TTC549 (cell line): ENCODE measurements around the gene COLEC12.

ENCODE experiments used
- FAIRE-seq: peaks from 2 replicates; lab custom pipeline; 2012; peaks lifted over from hg19 to GRCh38; lab: Jason Lieb, UNC

The COLEC12 gene

DNA sequence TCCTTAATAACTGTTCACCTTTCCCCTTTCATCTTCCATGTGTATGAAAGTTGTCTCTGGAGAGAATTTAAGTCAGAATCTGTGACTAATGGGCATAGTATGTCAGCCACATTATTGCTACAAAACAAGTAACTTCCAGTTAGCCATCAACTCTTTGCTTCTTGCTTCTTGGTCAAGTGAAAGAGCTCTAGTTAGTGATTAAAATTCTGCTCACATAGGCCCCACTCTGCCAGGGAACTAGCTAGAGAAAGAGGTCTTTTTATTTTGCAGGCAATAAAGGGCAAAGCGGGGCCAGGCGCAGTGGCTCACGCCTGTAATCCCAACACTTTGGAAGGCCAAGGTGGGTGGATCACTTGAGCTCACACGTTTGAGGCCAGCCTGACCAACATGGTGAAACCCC is 64.6 kb downstream of the COLEC12 start:
- no peak for FAIRE-seq

DNA sequence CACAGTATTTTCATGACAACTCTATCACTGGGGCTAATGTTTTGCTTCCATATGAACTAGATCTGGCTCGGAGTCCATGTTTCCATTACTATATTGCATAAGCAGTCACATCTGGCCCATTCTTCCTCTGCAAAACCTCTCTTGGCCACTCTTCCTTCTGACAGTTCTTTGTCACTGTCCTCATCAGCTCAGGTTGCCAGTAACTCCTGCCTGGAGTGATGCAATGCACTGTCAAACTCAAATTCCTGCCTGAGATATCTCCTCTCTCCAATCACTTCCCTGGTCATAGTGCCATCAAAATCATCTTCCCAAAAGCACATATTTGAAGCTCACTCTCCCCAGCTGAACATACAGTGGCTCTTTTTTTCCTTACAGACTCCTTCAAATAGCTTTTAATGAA is 66.1 kb downstream of the COLEC12 start:
- FAIRE-seq: no peak

DNA sequence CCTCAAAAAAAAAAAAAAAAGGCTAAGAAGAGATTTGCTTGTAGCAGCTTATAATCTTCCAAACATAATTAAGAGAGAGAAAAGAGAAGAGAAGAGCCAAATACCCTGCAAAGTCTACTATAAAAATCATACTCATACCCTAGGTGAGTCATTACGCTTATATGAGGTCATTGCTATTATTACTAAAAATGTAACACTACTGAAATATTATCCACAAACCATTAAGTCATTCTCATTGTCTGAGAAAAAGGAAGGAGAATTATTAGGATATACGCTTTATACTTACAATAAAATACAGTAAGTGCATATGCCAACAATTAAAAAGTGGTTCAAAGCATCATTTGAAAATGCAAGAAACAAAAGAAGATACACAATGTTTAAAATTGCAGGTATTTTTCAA is 66.5 kb downstream of the COLEC12 start:
- no peak for FAIRE-seq

DNA sequence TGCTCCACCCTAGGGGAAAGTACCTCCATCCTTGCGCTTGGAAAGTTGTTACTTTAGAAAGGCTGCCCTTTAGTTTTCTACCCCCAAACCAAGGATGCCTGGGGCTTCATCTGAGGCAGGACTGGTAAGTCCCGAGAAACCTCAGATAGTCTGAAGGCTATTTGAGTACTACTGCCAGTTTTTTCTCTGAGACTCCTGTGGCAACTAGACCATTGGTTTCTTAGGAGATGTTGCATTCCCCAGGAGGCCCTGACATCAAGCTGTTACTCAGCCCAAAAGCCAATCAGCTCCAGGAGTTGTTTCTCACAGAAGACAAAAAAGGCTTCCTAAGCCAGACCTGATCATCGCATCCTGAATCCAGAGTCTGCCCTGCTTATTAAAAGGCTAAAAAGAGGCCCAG is 67.2 kb downstream of the COLEC12 start:
- FAIRE-seq: no peak

DNA sequence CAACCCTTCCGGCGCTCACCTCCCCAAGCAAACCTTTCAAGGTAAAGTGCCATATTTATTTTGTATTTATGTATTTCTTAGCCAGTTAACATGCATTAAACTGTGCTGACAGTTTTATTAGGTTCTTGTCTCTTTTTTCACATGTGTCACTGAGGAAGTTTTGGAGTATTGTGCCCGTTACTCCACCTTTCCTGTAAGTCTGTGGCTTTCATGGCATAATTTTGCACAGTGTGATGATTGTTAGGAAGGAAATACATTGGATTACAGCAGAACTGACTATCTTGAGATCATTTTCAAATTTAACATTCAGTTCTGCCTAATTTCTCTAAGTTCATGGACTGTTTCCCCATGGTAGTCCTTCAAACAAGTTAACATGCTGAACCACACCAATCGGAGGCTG is 67.7 kb downstream of the COLEC12 start:
- no peak for FAIRE-seq

- FAIRE-seq: no peak
Observed at GRCh38 chr18:429030-429429, 71.5 kb downstream of the COLEC12 start.

DNA sequence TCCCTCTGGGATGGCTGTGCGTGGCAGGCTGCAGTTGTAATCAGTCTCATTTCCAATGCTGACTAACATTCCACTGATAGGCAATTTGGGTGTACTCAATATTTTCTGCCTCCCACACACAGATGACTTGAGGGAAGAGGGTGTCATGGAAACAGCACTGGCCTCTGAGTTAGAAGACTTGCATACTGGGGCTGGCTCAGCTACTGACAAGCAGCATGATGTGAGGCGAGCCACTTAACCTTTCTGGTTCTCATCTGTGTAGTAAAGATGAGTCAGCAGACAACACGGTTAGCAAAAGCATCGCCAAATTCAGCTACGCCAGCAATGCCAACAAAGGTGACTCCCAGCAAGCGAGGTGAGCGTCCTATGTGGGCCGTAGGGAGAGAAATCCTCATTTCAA is 73.5 kb downstream of the COLEC12 start:
- no peak for FAIRE-seq

DNA sequence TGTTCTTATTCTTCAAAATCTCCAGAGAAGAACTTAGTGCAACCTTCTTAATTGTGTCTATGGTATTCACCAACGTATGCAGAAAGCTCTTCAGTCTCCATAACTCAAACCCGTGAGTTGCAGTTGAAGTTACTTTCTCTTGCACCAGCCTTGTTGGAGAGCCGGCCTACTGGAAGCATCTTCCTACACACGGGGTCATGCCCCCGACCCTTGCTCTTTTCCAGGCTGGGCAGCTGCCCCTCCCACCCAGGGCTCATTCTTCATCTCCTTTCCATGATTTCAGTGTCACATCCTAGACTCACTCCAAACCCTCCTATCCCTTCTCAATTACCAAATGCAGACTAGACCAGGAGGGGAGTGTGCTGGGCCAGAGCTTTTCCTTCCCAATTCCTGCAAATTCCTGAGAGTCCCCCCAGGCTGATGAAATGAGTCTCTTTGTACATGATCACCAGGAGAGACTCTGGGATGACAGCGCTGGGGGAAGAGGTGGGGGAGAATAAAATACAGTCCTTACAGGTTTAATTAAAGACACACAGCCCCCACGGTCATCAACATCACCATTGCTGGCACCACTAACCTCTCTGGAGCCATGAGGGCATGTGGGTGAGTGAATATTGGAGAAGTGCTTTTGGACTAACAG is 75.3 kb downstream of the COLEC12 start:
- no peak for FAIRE-seq

GRCh38 chr18:424668-425067 is 75.8 kb downstream of the COLEC12 start:
- no peak for FAIRE-seq

DNA sequence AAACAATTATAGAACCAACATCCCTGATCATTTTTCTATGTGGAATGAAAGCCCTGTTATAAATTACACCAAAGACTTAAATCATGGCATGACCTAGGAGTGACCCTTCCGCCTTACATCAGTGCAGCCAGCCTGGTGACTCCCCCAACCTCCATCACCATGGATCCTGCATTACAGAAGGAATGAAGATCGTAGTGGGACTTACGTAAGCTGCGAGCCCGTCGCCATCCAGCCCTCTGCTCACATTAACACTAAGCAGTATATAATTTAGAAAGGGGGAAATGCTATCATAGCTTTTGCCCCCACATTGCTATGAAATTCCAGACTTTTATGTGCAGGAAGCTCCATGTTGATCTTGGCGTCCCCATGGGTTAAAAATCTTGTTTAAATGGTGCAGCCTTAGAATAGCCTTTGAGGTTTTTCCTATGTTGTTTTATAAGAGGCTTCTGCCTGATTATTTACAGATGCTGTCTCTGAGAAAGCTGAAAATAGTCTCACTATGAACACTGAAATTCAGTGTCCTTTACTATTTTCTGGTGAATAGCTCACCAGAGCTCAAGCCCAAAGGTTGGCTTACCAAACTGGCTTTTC is 76.3 kb downstream of the COLEC12 start:
- no peak for FAIRE-seq

- no peak for FAIRE-seq
Observed at GRCh38 chr18:422966-423365, 77.5 kb downstream of the COLEC12 start.

GRCh38 chr18:421247-422155 is 79.0 kb downstream of the COLEC12 start:
- FAIRE-seq: no peak

DNA sequence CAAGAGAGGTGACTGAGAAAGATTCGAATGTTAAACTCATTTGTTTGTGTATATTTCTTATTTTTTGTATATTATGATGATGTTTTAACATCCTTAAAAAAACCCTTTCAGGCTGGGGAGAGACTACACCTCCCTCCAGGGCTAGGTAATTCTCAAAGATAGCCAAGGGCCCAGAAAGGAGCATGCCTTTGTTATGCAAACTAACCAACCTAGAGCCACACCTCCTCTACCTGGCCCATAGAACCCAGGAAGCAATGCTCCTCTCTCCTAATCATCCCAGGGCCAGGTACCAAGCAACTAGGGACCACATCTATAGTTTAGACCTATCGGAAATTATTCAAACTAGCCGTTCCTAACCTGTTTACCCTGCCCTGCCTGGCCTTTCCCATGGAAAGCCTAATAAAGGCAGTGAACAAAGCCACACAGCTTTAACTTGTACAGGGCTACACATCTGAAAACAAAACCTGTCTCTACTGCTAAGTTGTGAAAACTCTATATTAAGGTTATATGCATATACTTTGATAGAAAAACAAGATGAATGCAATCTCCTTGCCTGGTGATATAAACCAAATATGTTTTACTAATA is 79.7 kb downstream of the COLEC12 start:
- no peak for FAIRE-seq

DNA sequence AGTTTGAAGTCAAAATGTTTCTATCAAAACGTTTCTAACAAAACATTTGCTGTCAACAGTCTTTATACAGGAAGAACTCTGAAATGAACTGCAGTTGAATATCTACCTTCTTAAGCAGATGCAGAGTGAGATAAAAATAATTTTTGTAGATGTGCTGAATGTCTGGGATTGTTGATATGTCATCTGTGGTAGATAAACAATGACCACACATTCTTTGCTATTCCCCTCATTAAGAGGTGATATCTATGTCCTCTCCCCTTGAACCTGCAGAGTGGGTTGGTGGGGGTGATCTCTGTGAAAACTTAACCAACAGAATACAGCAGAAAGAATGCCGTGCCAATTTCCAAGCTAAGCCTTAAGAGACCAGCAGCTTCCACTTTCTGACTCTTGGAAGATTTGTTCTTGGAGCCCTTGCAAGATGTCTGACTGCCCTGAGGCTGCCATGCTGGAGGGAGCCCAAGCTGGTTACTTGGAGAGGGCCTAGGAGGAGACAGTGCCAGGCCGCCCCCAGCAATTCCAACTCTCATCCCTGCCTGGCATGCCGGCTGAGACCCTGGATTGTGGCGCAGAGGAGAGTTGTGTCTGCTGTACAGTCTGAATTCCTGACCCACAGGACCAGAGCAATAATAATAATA is 80.8 kb downstream of the COLEC12 start:
- FAIRE-seq: no peak

DNA sequence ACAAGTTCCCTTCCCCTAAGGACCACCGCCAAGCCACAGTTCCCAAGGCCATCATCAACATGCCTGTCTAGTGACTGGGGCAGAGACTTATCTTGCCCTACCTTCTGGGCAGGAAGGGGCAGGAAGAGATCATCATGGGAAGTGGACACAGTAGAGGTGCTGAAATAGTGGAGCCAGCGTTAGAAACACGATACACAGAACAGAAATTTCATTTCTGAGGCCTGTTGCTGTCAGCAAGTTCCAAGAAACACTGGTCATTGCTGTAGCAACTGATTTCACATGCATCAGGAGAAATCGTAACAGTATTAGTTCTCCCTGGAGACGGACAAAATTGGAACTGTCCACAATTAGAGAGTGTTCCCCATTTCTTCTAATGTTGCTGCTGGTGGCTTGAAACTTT is 83.0 kb downstream of the COLEC12 start:
- FAIRE-seq: no peak

DNA sequence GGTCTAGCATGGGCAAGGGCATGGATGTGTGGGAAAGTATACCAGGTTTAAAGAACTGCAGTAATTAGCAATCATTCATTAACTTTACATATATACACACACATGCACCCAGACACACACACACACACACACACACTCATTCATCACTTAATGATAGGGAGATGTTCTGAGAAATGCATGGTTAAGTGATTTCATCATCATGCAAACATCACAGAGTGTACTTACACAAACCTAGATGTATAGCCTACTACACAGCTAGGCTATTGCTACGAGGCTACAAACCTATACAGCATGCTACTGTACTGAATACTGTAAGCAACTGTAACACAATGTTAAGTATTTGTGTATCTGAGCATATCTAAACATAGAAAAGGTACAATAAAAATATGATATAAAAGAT is 83.6 kb downstream of the COLEC12 start:
- FAIRE-seq: no peak

DNA sequence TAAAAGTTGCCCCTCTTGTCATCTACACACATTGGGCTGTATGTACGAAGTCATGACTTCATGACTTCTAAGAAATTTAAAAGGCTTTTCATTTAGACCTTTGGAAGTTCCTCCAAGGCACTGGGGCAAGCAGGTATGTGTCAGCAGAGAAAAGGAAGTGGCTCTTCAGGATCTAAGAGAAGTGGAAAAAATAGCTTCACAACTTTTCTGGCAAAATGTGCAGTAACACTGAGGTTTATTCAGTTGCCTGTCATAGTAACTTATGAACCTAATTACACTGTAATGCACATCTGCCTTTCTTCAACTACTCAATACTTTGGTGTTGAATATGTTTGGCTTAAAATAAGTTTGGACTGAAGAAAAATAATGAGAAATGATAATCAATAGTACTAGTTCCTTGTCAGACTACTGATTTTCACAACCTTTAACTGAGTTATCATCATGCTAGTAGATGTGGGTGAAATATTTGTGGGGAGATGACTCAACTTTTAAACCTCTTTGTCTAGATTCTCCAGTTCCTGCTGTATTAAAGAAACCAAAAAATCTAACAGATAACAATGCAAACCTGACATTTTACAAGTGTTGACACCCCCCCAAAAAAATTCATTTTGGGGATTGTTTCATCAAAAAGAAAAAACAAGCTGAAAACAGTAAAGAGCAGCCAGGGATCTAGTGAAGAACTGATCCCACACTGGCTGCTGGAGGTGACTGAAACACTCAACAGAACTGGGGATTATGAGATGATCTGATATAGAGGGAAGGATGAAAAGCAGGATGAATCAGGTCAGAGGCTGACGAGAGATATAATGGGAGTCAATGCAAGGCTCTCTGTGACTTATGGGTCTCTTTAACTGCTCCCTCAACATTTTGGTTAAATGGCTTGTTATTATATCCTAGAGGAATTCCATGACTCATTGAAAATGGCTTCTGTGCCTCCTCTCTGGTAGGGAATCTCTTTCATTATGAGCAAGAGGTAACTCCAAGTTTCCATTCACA is 84.6 kb downstream of the COLEC12 start:
- FAIRE-seq: no peak

- FAIRE-seq: no peak
Observed at GRCh38 chr18:415047-415446, 85.5 kb downstream of the COLEC12 start.

GRCh38 chr18:413233-413632 is 87.3 kb downstream of the COLEC12 start:
- FAIRE-seq: no peak

DNA sequence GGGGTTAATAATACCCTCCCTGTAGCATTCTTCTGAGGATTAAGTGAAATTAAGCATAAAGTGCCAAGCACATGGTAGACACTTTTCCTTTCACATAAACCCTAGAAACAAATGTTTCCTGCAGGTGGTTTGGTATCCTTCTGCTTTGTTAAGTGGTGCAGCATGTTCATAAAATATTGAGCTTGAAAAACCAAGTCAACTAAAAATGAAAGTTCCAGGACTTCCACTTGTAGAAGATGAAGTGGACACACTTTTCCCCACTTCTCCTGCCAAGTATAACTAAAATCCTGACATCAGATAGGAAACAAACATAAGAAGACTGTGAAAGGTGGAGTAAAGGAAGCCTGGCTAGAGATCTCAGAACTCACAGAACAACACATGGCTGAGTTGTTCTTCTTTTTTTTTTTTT is 90.5 kb downstream of the COLEC12 start:
- no peak for FAIRE-seq

DNA sequence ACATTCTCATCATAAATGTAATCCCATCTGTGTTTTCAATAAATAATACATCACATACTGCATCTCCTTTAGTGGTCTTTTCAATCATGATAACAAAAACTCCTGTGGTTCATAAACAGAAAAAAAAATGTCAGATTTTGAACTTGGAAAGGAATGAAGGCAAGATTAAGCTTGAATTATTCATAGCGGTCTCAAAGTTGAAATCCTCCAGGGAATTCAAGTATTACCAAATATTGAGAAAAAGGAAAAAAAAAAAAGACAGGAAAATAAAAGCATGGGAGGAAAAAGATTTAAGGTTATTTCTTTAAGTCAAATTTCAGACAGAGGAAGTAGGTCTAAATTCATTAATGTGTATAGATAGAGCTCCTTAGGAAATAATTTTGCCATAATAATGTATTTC is 92.1 kb downstream of the COLEC12 start:
- FAIRE-seq: no peak
